Upper lobe of left lung (tissue), 4 donors: ENCODE results near the gene C1orf159.

Experiments used
- EP300 ChIP-seq, 4 donors: sonication (generic); formaldehyde crosslinking; IDR thresholded peaks; one replicate each; pipeline ENCODE4 v1.5.1; 2017; ENCODE audit warnings: antibody characterized with exemption in 4 of 4, control low read depth in 2 of 4
- POLR2A ChIP-seq, 4 donors: fragments of 450-650 bp; IDR thresholded peaks; one replicate each; pipeline ENCODE4 v1.5.1; 2016 to 2017; ENCODE audit warnings: antibody characterized with exemption in 4 of 4, mild to moderate bottlenecking in 2 of 4
- POLR2AphosphoS5 ChIP-seq, 2 donors: sonication (generic); formaldehyde crosslinking; IDR thresholded peaks; one replicate each; pipeline ENCODE4 v1.5.1; 2017; ENCODE audit warnings: antibody characterized with exemption in 2 of 2
- TF ChIP-seq, protein P1 (sequence below), 6 experiments: fragments of 450-650 bp in 4 of 6; fragments of 200-600 bp in 2 of 6; sonication (generic) in 2 of 6; IDR thresholded peaks; one replicate each; pipeline ENCODE4 v1.5.1; 2016 to 2019; ENCODE audit warnings: antibody characterized with exemption in 6 of 6

DNA sequence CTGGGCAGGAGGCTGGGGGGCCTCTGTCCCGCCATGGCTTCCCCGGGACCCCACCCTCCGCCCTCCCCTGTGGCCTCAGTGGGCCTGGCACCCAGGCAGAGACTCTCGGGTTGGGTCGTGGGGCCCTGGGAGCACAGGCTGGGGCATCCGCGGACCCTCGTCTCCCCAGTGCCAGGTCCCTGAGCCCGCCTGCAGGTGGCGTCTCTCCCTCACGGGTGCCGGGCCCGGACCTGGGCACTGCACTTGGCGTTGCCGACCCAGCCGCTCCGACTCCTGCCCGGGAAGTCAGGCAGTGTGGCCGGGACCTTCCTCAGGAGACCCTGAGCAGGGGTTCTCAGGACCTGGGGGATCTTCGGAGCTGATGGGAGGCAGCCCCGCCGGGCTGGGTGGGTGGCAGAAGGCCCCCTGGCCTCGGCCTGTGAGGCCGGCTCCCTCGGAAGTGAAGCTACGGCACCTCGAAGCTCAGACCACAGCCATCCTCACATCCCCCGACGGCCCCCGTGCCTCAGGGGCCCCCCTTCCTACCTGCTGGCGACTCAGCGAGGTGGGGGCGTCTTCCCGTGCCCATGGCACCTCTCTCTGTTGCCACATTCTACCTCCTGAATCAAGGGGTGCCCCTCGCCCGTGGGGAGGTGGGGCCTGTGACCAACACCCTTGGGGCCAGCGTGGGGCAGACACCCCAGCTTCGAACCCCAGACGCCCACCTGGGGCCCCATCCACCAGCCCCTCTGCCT is 6.4 kb upstream of the C1orf159 start:
- TF ChIP-seq, protein P1, sequence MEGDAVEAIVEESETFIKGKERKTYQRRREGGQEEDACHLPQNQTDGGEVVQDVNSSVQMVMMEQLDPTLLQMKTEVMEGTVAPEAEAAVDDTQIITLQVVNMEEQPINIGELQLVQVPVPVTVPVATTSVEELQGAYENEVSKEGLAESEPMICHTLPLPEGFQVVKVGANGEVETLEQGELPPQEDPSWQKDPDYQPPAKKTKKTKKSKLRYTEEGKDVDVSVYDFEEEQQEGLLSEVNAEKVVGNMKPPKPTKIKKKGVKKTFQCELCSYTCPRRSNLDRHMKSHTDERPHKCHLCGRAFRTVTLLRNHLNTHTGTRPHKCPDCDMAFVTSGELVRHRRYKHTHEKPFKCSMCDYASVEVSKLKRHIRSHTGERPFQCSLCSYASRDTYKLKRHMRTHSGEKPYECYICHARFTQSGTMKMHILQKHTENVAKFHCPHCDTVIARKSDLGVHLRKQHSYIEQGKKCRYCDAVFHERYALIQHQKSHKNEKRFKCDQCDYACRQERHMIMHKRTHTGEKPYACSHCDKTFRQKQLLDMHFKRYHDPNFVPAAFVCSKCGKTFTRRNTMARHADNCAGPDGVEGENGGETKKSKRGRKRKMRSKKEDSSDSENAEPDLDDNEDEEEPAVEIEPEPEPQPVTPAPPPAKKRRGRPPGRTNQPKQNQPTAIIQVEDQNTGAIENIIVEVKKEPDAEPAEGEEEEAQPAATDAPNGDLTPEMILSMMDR (IDR thresholded peaks at IDR 0.05): peak; percentile 78 to 98 (median 96)
- TF ChIP-seq EP300 (IDR thresholded peaks at IDR 0.05) (no peak), POLR2A (IDR thresholded peaks at IDR 0.05) (no peak), POLR2AphosphoS5 (IDR thresholded peaks at IDR 0.05) (no peak)
